H1 (cell line): ENCODE data around the gene EIPR1. TPM values are rescaled to one million over a fixed set of nuclear protein-coding genes. Genes with fewer than 3 reads are reported as not detected.

Experiments
- CTCF ChIA-PET: fragments of 300-600 bp; sonication (Branson Sonifier 250); formaldehyde crosslinking; loops from one replicate; lab custom pipeline; 2021; ENCODE audit not compliant: partially characterized antibody; lab: Charles Lee
- POLR2A ChIA-PET: fragments of 300-600 bp; sonication (Branson Sonifier 250); formaldehyde crosslinking; loops from one replicate; lab custom pipeline; 2021; ENCODE audit warnings: inconsistent platforms; ENCODE audit not compliant: partially characterized antibody; lab: Charles Lee
- DNase-seq, 2 experiments: peaks; one replicate each; pipeline versions ENCODE4 v3.0.0 to v3.0.0-alpha.2; 2010 to 2022; ENCODE audit warnings: low spot score in 2 of 2, low read depth in 1 of 2, mixed read lengths in 1 of 2
- FAIRE-seq: peaks from 2 replicates; lab custom pipeline; 2011; peaks lifted over from hg19 to GRCh38; lab: Jason Lieb, UNC
- H2AFZ ChIP-seq: 2 replicates; pipeline ENCODE4 v1.8.1; 2012; ENCODE audit warnings: low read length, inconsistent platforms
- H2AK5ac ChIP-seq: 2 replicates; pipeline ENCODE4 v1.6.1; 2013; ENCODE audit warnings: low read depth, low read length
- H2BK120ac ChIP-seq: replicated peaks from 2 replicates; pipeline ENCODE3; 2013; ENCODE audit warnings: low read depth, low read length, inconsistent platforms
- H2BK12ac ChIP-seq: 2 replicates; pipeline ENCODE4 v1.6.1; 2013; ENCODE audit warnings: low read depth, low read length
- H2BK15ac ChIP-seq: 2 replicates; pipeline ENCODE4 v1.6.1; 2013; ENCODE audit warnings: low read length
- H2BK20ac ChIP-seq: 2 replicates; pipeline ENCODE4 v1.6.1; 2013; ENCODE audit warnings: low read length
- H2BK5ac ChIP-seq: 2 replicates; pipeline ENCODE4 v1.6.1; 2013; ENCODE audit warnings: low read depth, low read length
- H3K14ac ChIP-seq: 2 replicates; pipeline ENCODE4 v1.6.1; 2013; ENCODE audit warnings: inconsistent platforms; ENCODE audit not compliant: insufficient read length
- H3K18ac ChIP-seq: 2 replicates; pipeline ENCODE4 v1.6.1; 2013; ENCODE audit warnings: low read length; ENCODE audit errors: extremely low read depth
- H3K23ac ChIP-seq: 2 replicates; pipeline ENCODE4 v1.6.1; 2013; ENCODE audit warnings: inconsistent platforms; ENCODE audit not compliant: insufficient read length
- H3K23me2 ChIP-seq: 2 replicates; pipeline ENCODE4 v1.6.1; 2013; ENCODE audit warnings: low read depth, low read length
- H3K27ac ChIP-seq: 2 replicates; pipeline ENCODE4 v1.6.1; 2011; ENCODE audit warnings: low read depth, low read length, inconsistent platforms
- H3K27me3 ChIP-seq, 4 experiments: replicated peaks in 1 of 4; 1 replicate in 1 of 4; 2 replicates in 3 of 4; pipeline versions ENCODE4 v1.6.1 to v1.8.1; 2011 to 2013; ENCODE audit warnings: low read length in 3 of 4, mild to moderate bottlenecking in 3 of 4, inconsistent platforms in 2 of 4, mixed read lengths in 2 of 4, moderate library complexity in 1 of 4; ENCODE audit not compliant: control insufficient read depth in 3 of 4, insufficient read depth in 3 of 4; ENCODE audit errors: extremely low read depth in 1 of 4
- H3K36me3 ChIP-seq, 4 experiments: 2 replicates each; pipeline versions ENCODE4 v1.6.1 to v1.8.1; 2011 to 2013; ENCODE audit warnings: mild to moderate bottlenecking in 4 of 4, low read length in 3 of 4, moderate library complexity in 2 of 4, control low read depth in 1 of 4, inconsistent platforms in 1 of 4; ENCODE audit not compliant: insufficient read depth in 4 of 4, control insufficient read depth in 2 of 4
- H3K4ac ChIP-seq: replicated peaks from 2 replicates; pipeline ENCODE3; 2013; ENCODE audit warnings: low read length, low read depth, mixed read lengths, inconsistent platforms; ENCODE audit not compliant: insufficient read length
- H3K4me1 ChIP-seq, 4 experiments: replicated peaks in 1 of 4; 1 replicate in 1 of 4; 2 replicates in 3 of 4; pipeline versions ENCODE4 v1.6.1 to v1.8.1; 2011 to 2013; ENCODE audit warnings: low read length in 3 of 4, inconsistent platforms in 2 of 4, mixed read lengths in 1 of 4; ENCODE audit not compliant: insufficient read depth in 4 of 4, control insufficient read depth in 3 of 4
- H3K4me2 ChIP-seq, 2 experiments: 2 replicates each; pipeline versions ENCODE4 v1.6.1 to v1.8.1; 2011 to 2013; ENCODE audit warnings: low read depth in 2 of 2, low read length in 2 of 2, control low read depth in 1 of 2, inconsistent platforms in 1 of 2, mild to moderate bottlenecking in 1 of 2; ENCODE audit not compliant: insufficient read depth in 1 of 2
- H3K4me3 ChIP-seq, 4 experiments: fragments of 200-600, 300-600 bp in 1 of 4; sonication (generic), shearing (Covaris generic), sonication (Bioruptor Twin) in 1 of 4; 2 replicates each; pipeline versions ENCODE4 v1.5.1 to v1.8.1; 2011 to 2016; ENCODE audit warnings: low read length in 4 of 4, low read depth in 3 of 4, control low read depth in 2 of 4, inconsistent platforms in 2 of 4, mild to moderate bottlenecking in 2 of 4, mixed read lengths in 1 of 4, moderate library complexity in 1 of 4; ENCODE audit not compliant: insufficient read depth in 2 of 4; ENCODE audit errors: extremely low read depth in 1 of 4
- H3K56ac ChIP-seq: replicated peaks from 2 replicates; pipeline ENCODE3; 2013; ENCODE audit warnings: low read depth, mild to moderate bottlenecking, mixed read lengths, low read length, inconsistent platforms; ENCODE audit not compliant: insufficient read length
- H3K79me1 ChIP-seq: 2 replicates; pipeline ENCODE4 v1.6.1; 2013; ENCODE audit warnings: low read depth, low read length, control low read depth
- H3K79me2 ChIP-seq, 2 experiments: 2 replicates each; pipeline versions ENCODE4 v1.6.1 to v1.8.1; 2012 to 2013; ENCODE audit warnings: low read length in 2 of 2, mild to moderate bottlenecking in 2 of 2, inconsistent platforms in 1 of 2; ENCODE audit not compliant: insufficient read depth in 2 of 2, control insufficient read depth in 1 of 2
- H3K9ac ChIP-seq, 4 experiments: replicated peaks in 1 of 4; 1 replicate in 1 of 4; 2 replicates in 3 of 4; pipeline versions ENCODE4 v1.6.1 to v1.8.1; 2011 to 2013; ENCODE audit warnings: low read depth in 3 of 4, low read length in 3 of 4, control low read depth in 2 of 4, mild to moderate bottlenecking in 2 of 4, moderate library complexity in 2 of 4, inconsistent platforms in 1 of 4; ENCODE audit errors: extremely low read depth in 1 of 4
- H3K9me3 ChIP-seq, 2 experiments: 2 replicates each; pipeline versions ENCODE4 v1.6.1 to v1.8.1; 2012 to 2013; ENCODE audit warnings: mild to moderate bottlenecking in 2 of 2, moderate library complexity in 2 of 2, control low read depth in 1 of 2, inconsistent platforms in 1 of 2, low read depth in 1 of 2, low read length in 1 of 2, mixed read lengths in 1 of 2; ENCODE audit not compliant: insufficient read depth in 2 of 2
- H4K20me1 ChIP-seq, 2 experiments: replicated peaks in 1 of 2; 2 replicates each; pipeline versions ENCODE3 to v1.8.1; 2011 to 2013; ENCODE audit warnings: inconsistent platforms in 2 of 2, low read length in 2 of 2, mild to moderate bottlenecking in 1 of 2; ENCODE audit not compliant: insufficient read depth in 2 of 2, control insufficient read depth in 1 of 2
- H4K5ac ChIP-seq: 2 replicates; pipeline ENCODE4 v1.6.1; 2013; ENCODE audit warnings: low read length, low read depth, mixed read lengths, inconsistent platforms; ENCODE audit not compliant: insufficient read length
- H4K8ac ChIP-seq: 2 replicates; pipeline ENCODE4 v1.8.0; 2013; ENCODE audit warnings: mild to moderate bottlenecking, moderate library complexity, low read length, inconsistent platforms; ENCODE audit not compliant: insufficient read depth; ENCODE audit errors: extremely low read depth
- H4K91ac ChIP-seq: replicated peaks from 2 replicates; pipeline ENCODE3; 2013; ENCODE audit warnings: low read length, mixed read lengths, inconsistent platforms; ENCODE audit not compliant: insufficient read length
- CHD1 ChIP-seq: IDR thresholded peaks from 2 replicates; pipeline ENCODE4 v1.6.1; 2012; ENCODE audit warnings: low read depth, low read length, improper control_type of control experiment
- CHD2 ChIP-seq: IDR thresholded peaks from 2 replicates; pipeline ENCODE4 v1.6.1; 2012; ENCODE audit warnings: low read length, improper control_type of control experiment
- CREB1 ChIP-seq: IDR thresholded peaks from 2 replicates; pipeline ENCODE4 v1.6.1; 2012; ENCODE audit warnings: inconsistent platforms
- KDM1A ChIP-seq: fragments of 200-600, 300-600 bp; sonication (generic); IDR thresholded peaks from 2 replicates; pipeline ENCODE4 v1.7.1; 2016; ENCODE audit warnings: mild to moderate bottlenecking, low read length, borderline replicate concordance
- POLR2AphosphoS5 ChIP-seq: IDR thresholded peaks from 2 replicates; pipeline ENCODE4 v1.6.1; 2011; ENCODE audit warnings: low read depth, low read length
- RNF2 ChIP-seq: fragments of 200-900, 300-1000 bp; sonication (generic); IDR thresholded peaks from 2 replicates; pipeline ENCODE4 v1.7.1; 2016; ENCODE audit warnings: borderline replicate concordance, low read depth, mild to moderate bottlenecking, antibody characterized with exemption, low read length; ENCODE audit not compliant: poor library complexity, severe bottlenecking; ENCODE audit errors: missing control alignments
- SP2 ChIP-seq: IDR thresholded peaks from 2 replicates; pipeline ENCODE4 v1.6.1; 2012; ENCODE audit warnings: mild to moderate bottlenecking, low read length, inconsistent platforms
- TEAD4 ChIP-seq: IDR thresholded peaks from 2 replicates; pipeline ENCODE4 v1.6.1; 2012; ENCODE audit warnings: low read depth, low read length, inconsistent platforms, mixed read lengths
- ZNF274 ChIP-seq: IDR thresholded peaks from 2 replicates; pipeline ENCODE4 v1.7.0; 2012; ENCODE audit warnings: low read length, borderline replicate concordance; ENCODE audit errors: extremely low read depth
- WGBS, 2 experiments: shearing (Covaris generic) in 1 of 2; methylation state at CpG; one replicate each; pipeline versions ENCODE4 v1.1.6 to v1.1.7; 2013 to 2015; ENCODE audit warnings: low lambda C conversion rate in 2 of 2, mixed read lengths in 2 of 2, inconsistent platforms in 1 of 2, low coverage in 1 of 2, missing lambda C conversion rate in 1 of 2; ENCODE audit not compliant: insufficient replicate concordance in 2 of 2, insufficient coverage in 1 of 2, insufficient read length in 1 of 2; ENCODE audit errors: extremely low coverage in 1 of 2, missing lambda C conversion rate in 1 of 2; 5-methylcytosine and 5-hydroxymethylcytosine counted together
- polyA plus RNA-seq, 7 experiments: library from polyadenylated mRNA; depleted of rRNA in 3 of 7; stranded (reverse) in 5 of 7; unstranded in 2 of 7; fragments of >200 nt in 5 of 7; fragments of 200-250 nt in 2 of 7; gene quantifications; 1 replicate in 5 of 7; 2 replicates in 1 of 7; 4 replicates in 1 of 7; pipeline versions ENCODE4 v1.2.1 to v1.2.3, GENCODE V29; 2011 to 2013; ENCODE audit warnings: missing spikeins in 2 of 7, mixed read lengths in 2 of 7
- total RNA-seq: library from RNA; stranded (reverse); fragmentation: NEBNext Ultra II Directional; extraction: Animal tissue kit (Norgen Biotek cat#: 25700); gene quantifications from 2 replicates; pipeline ENCODE4 v1.2.1, GENCODE V29; 2021
- TF ChIP-seq, protein P1 (sequence below): IDR thresholded peaks from 2 replicates; pipeline ENCODE4 v1.6.1; 2011; ENCODE audit warnings: low read depth, mild to moderate bottlenecking, low read length; ENCODE audit not compliant: insufficient read depth

EIPR1 gene
- total and polyA plus RNA-seq, 2 of the 8 experiments (the other 6 are each of a cell fraction or from before 2014, with no cell fraction given), result 26.3 to 56.4 TPM

DNA sequence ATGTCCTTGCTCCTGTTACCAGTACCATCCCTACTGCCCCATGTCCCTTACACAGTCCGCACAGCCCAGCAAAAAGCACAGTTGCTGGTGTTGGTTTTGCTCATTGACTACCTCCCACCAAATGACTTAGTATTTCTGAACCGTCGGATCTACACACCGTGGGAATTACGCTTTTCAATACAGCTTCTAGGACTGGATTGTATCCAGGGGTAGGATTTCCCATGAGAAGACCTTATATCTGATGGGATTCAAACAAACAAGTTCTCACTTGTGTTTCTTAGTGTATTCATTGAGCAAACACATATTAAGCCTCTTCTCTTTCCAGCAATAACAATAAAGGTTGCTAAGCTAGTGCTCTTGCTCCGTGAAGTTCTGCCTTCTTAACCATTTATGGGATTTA, 27.7 kb upstream of the EIPR1 start:
- H4K91ac ChIP-seq, result no peak overlapping the region
- H3K79me2 ChIP-seq, result no peaks in the 10 kb centered on the region
- H2BK120ac ChIP-seq, result no peak overlapping the region
- no peak overlapping the region for H2BK5ac ChIP-seq
- FAIRE-seq (no peak), DNase-seq (no peak)
- no peak overlapping the region for H3K14ac ChIP-seq
- no peak overlapping the region for H3K4me2 ChIP-seq
- ChIA-PET POLR2A (no interaction called here), CTCF (interaction anchor here (0.8 to 2.5 kb wide), 3 partner anchors 8 to 209 kb away, joined by 3 to 11 read pairs (median 3); no protein-coding TSS in a partner anchor)
- no peak overlapping the region for H4K5ac ChIP-seq
- H3K36me3 ChIP-seq, result peaks cover 2 to 15% (median 2%) of the 10 kb centered on the region in 4 experiments; a peak in 4 of 8 replicates
- no peak overlapping the region for H3K4me3 ChIP-seq
- H2AK5ac ChIP-seq, result no peak overlapping the region
- no peak overlapping the region for H3K4ac ChIP-seq
- WGBS, 2 experiments, result 93% methylated on average over 6 of the region's 6 CpGs; no CpG with 5 or more reads in 1 of the 2 experiments
- H4K8ac ChIP-seq, result no peak overlapping the region
- H2AFZ ChIP-seq, result no peak overlapping the region
- H3K27ac ChIP-seq, result no peak overlapping the region
- no peaks in the 10 kb centered on the region for H3K27me3 ChIP-seq
- H3K4me1 ChIP-seq, result no peaks in the 10 kb centered on the region
- H2BK20ac ChIP-seq, result no peak overlapping the region
- 0 out of 2 replicates have a peak, but pooled peaks cover 8% of the 10 kb centered on the region for H3K79me1 ChIP-seq
- no peak overlapping the region for H2BK12ac ChIP-seq
- H4K20me1 ChIP-seq, result no peaks in the 10 kb centered on the region
- no peaks in the 10 kb centered on the region for H3K23me2 ChIP-seq
- H3K9ac ChIP-seq, result no peak overlapping the region
- H3K18ac ChIP-seq, result no peak overlapping the region
- H2BK15ac ChIP-seq, result no peak overlapping the region
- no peak overlapping the region for H3K23ac ChIP-seq
- no peaks in the 10 kb centered on the region for H3K9me3 ChIP-seq
- no peak overlapping the region for H3K56ac ChIP-seq
- no peak for TF ChIP-seq CREB1
- no peak for TF ChIP-seq TEAD4
- TF ChIP-seq CHD2, result no peak
- no peak for TF ChIP-seq KDM1A
- TF ChIP-seq, protein P1, sequence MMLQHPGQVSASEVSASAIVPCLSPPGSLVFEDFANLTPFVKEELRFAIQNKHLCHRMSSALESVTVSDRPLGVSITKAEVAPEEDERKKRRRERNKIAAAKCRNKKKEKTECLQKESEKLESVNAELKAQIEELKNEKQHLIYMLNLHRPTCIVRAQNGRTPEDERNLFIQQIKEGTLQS, result no peak
- no peak for TF ChIP-seq POLR2AphosphoS5
- TF ChIP-seq SP2, result no peak
- TF ChIP-seq CHD1, result no peak
- no peak for TF ChIP-seq ZNF274
- no peak for TF ChIP-seq RNF2
- TF ChIP-seq, all 59 proteins: peak for 0
